NT2/D1 (cell line): ENCODE measurements around the gene DIP2C.

Experiments
- SUZ12 ChIP-seq: IDR thresholded peaks from 2 replicates; pipeline ENCODE4 v1.6.1; 2011; ENCODE audit not compliant: insufficient read length, insufficient read depth; ENCODE audit errors: extremely low read depth
- YY1 ChIP-seq: IDR thresholded peaks from 2 replicates; pipeline ENCODE4 v1.6.1; 2011; ENCODE audit not compliant: insufficient read length, insufficient read depth

- TF ChIP-seq SUZ12 (no peak), YY1 (no peak)
Observed at GRCh38 chr10:712575-712974, 23.1 kb upstream of the DIP2C start.
